ENCODE results near the gene APMAP.

APMAP gene

GRCh38 chr20:24977797-24978196 lies 14.8 kb downstream of the APMAP start:
- H3K9me2 ChIP-seq (ENCODE audit: low read depth, low read length) = no peaks in the 10 kb centered on the region
- H3K9ac ChIP-seq (ENCODE audit: low read length) = no peak overlapping the region
- H3K79me2 ChIP-seq (ENCODE audit: insufficient read depth, low read length) = no peaks in the 10 kb centered on the region
- H3K36me3 ChIP-seq (ENCODE audit: insufficient read depth, low read length) = peaks cover 79% of the 10 kb centered on the region
- no peaks in the 10 kb centered on the region for H4K20me1 ChIP-seq (ENCODE audit: insufficient read depth, low read length)
- H3K9me3 ChIP-seq (ENCODE audit: low read length) = no peaks in the 10 kb centered on the region; the same call in 1 of the 2 replicates
- no peak overlapping the region for H3K27ac ChIP-seq (ENCODE audit: low read depth, low read length, poor library complexity, severe bottlenecking)
- H3K4me1 ChIP-seq (ENCODE audit: insufficient read depth, low read length, severe bottlenecking) = no peaks in the 10 kb centered on the region
- no peaks in the 10 kb centered on the region for H3K27me3 ChIP-seq (ENCODE audit: insufficient read depth, low read length)
- H3K4me3 ChIP-seq (ENCODE audit: low read depth, low read length, poor library complexity, severe bottlenecking) = no peak overlapping the region
- no peak overlapping the region for H2AFZ ChIP-seq (ENCODE audit: low read length)
- H3K4me2 ChIP-seq (ENCODE audit: low read length) = no peak overlapping the region
- no peaks in the 10 kb centered on the region for H3F3A ChIP-seq (ENCODE audit: insufficient read depth, low read length)
- TF ChIP-seq CTCF (IDR thresholded peaks at IDR 0.05; ENCODE audit: low read length) = no peak
- no peak for TF ChIP-seq EZH2 (IDR thresholded peaks at IDR 0.05; ENCODE audit: borderline replicate concordance, low read length)

DNA sequence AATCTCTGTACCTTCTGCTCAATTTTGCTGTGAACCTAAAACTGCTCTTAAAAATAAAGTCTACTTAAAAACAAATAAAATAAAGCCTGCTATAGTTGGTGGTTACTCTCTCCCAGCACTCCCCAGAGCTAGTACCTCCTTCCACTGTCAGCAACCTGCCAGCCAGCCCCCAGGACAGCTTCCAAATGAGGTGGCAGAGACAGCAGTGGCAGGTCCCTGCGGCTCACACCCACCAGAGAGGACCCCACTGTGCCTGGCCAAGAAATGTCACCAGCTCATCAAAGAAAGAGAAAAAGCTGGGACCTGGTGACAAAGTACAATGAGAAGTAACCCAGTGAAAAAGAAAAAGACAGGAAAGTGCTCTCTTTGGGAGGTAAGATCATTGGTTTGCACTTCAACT lies 15.2 kb downstream of the APMAP start:
- Histone ChIP-seq H3F3A (ENCODE audit: insufficient read depth, low read length) (no peaks in the 10 kb centered on the region), H3K9me3 (ENCODE audit: low read length) (no peaks in the 10 kb centered on the region; the same call in 1 of the 2 replicates), H3K36me3 (ENCODE audit: insufficient read depth, low read length) (peaks cover 80% of the 10 kb centered on the region), H2AFZ (ENCODE audit: low read length) (no peak overlapping the region), H3K79me2 (ENCODE audit: insufficient read depth, low read length) (no peaks in the 10 kb centered on the region), H3K27me3 (ENCODE audit: insufficient read depth, low read length) (no peaks in the 10 kb centered on the region), H4K20me1 (ENCODE audit: insufficient read depth, low read length) (no peaks in the 10 kb centered on the region), H3K4me3 (ENCODE audit: low read depth, low read length, poor library complexity, severe bottlenecking) (no peak overlapping the region), H3K4me2 (ENCODE audit: low read length) (no peak overlapping the region), H3K9me2 (ENCODE audit: low read depth, low read length) (no peaks in the 10 kb centered on the region), H3K27ac (ENCODE audit: low read depth, low read length, poor library complexity, severe bottlenecking) (no peak overlapping the region), H3K9ac (ENCODE audit: low read length) (no peak overlapping the region), H3K4me1 (ENCODE audit: insufficient read depth, low read length, severe bottlenecking) (no peaks in the 10 kb centered on the region)
- TF ChIP-seq CTCF (IDR thresholded peaks at IDR 0.05; ENCODE audit: low read length) (no peak), EZH2 (IDR thresholded peaks at IDR 0.05; ENCODE audit: borderline replicate concordance, low read length) (no peak)

DNA sequence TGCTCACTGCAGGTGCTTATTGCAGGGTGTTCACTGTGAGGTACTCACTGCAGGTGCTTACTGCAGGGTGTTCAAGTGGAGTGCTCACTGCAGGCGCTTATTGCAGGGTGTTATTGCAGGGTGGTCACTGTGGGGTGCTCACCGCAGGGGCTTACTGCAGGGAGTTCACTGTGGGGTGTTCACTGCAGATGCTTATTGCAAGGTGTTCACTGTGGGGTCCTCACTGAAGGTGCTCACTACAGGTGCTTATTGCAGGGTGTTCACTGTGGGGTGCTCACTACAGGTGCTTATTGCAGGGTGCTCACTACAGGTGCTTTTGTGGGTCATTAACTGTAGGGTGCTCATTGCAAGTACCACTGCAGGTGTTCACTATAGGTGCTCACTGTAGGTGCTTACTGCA lies 20.2 kb downstream of the APMAP start:
- H3K27me3 ChIP-seq (ENCODE audit: insufficient read depth, low read length) = no peaks in the 10 kb centered on the region
- no peak for TF ChIP-seq CTCF (IDR thresholded peaks at IDR 0.05; ENCODE audit: low read length)
- no peak for TF ChIP-seq EZH2 (IDR thresholded peaks at IDR 0.05; ENCODE audit: borderline replicate concordance, low read length)
- peaks cover 70% of the 10 kb centered on the region for H3K36me3 ChIP-seq (ENCODE audit: insufficient read depth, low read length)
- no peaks in the 10 kb centered on the region for H3F3A ChIP-seq (ENCODE audit: insufficient read depth, low read length)
- no peaks in the 10 kb centered on the region for H4K20me1 ChIP-seq (ENCODE audit: insufficient read depth, low read length)
- H3K79me2 ChIP-seq (ENCODE audit: insufficient read depth, low read length) = no peaks in the 10 kb centered on the region
- no peaks in the 10 kb centered on the region for H3K4me1 ChIP-seq (ENCODE audit: insufficient read depth, low read length, severe bottlenecking)
- H3K4me3 ChIP-seq (ENCODE audit: low read depth, low read length, poor library complexity, severe bottlenecking) = no peak overlapping the region
- no peak overlapping the region for H3K9ac ChIP-seq (ENCODE audit: low read length)
- H3K4me2 ChIP-seq (ENCODE audit: low read length) = no peak overlapping the region
- no peaks in the 10 kb centered on the region; the same call in 1 of the 2 replicates for H3K9me3 ChIP-seq (ENCODE audit: low read length)
- H3K9me2 ChIP-seq (ENCODE audit: low read depth, low read length) = no peaks in the 10 kb centered on the region
- no peak overlapping the region for H3K27ac ChIP-seq (ENCODE audit: low read depth, low read length, poor library complexity, severe bottlenecking)
- H2AFZ ChIP-seq (ENCODE audit: low read length) = no peak overlapping the region

All from OCI-LY1 (cell line).